HG03066 (cell line): Measurements from ENCODE around the gene CEP112.

Experiments
- ATAC-seq: cut with Tn5 transposase; IDR thresholded peaks from one replicate; pipeline ENCODE4 v1.9.1; 2021; ENCODE audit warnings: low read depth; ENCODE audit not compliant: unreplicated experiment

Gene CEP112

GRCh38 chr17:66211047-66211810 is 19.3 kb upstream of the CEP112 start:
- ATAC-seq: no peak

- no peak for ATAC-seq
These were observed 18.3 kb upstream of the CEP112 start for GRCh38 chr17:66210208-66210574.

- no peak for ATAC-seq
These were observed 16.0 kb upstream of the CEP112 start for GRCh38 chr17:66207936-66208335.

GRCh38 chr17:66203274-66204015 is 11.5 kb upstream of the CEP112 start:
- no peak for ATAC-seq

- no peak for ATAC-seq
These were observed 8.8 kb upstream of the CEP112 start for GRCh38 chr17:66200685-66201092.

- ATAC-seq: no peak
These were observed 6.3 kb upstream of the CEP112 start for GRCh38 chr17:66198242-66198641.

- ATAC-seq: no peak
These were observed 400 bp upstream of the CEP112 start for GRCh38 chr17:66192378-66192687.

DNA sequence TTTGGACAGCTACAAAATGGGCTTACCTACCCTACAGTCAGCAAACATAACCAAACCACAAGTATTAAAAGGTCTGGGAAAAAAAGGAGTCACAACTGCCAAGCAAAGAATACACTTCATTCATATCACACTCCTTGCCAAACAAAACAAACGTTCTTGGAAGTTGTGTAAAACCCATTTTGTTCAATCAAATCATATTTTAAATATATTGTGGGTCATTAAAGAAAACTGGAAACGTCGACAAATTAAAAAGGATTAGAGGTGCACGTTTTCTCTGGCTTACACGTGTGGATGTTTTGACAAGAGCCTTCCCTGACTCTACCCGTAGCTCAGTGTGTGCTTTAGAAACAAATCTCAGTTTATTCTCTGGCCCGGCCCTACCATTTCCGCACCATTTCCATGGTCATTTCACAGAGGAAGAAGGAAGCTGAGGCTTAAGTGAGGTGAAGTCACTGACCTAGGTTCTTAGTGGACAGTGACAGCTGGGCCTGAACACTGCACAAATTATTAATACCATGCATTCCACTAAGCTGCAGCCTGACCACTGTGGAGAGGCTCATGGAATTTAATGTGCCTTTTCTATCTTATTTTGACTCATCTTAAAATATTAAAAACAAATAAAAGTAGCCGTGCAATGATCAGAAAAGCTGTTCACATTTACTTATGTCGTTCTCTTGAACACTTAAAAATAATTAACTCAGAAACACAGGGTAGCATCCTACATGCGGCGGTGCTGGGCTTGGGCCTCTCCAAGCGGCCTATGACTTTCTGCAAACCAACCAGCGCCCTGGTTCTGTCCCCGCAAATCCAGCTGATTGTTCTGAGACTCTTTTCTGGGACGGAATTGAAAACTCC is 968 bp downstream of the CEP112 start:
- no peak for ATAC-seq

DNA sequence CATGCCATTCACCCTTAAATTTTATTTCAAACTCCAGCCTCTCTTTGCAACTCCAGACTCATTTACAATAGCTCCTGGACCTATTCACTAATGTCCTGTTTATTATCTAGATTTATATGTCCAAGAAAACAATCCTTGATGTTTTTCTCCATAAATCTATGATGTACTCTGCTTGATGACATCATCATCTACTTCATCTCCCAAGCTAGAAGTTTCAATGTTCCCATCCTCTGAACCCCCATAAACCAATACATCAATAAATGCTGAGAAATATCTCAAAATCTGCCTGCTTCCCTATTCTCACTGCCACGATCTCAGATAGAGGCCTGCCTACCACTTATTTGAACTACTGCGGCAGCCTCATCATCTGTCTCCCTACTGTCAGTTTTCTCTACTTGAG is 4.2 kb downstream of the CEP112 start:
- ATAC-seq: no peak

DNA sequence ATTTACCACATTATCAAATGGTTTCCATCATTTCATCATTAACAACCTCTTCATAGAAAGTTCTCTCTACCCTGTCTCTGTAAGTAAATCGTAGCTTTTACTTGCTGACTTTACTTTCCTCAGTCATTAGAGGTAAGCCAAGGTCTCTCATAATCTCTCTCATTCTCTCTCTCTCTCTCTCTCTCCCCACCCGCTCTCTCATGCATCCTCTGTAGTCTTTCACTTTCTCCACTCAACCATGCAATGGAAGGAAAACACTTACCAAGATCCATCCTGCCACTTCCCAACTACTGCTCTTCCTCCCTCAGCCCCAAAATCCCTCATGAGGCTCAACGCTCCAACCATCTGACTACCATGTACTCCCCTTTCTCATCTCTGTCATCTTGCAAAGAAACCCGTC is 6.1 kb downstream of the CEP112 start:
- no peak for ATAC-seq

GRCh38 chr17:66184392-66184791 is 7.5 kb downstream of the CEP112 start:
- no peak for ATAC-seq

GRCh38 chr17:66183529-66183928 is 8.4 kb downstream of the CEP112 start:
- ATAC-seq: no peak

DNA sequence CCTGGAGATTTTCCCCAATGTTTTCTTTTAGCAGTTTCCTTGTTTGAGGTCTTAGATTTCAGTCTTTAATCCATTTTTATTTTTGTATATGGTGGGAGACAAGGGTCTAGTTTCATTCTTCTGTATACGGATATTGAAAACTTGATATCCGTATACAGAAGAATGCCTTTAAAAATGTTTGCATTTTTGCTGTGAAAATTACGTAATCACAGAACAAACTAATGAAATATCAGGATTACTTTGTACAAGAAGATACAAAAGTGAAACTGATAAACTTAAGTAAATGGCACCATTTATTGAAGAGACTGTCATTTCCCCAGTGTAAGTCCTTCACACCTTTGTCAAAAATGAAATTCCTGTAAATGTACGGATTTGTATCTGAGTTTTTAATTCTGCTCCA is 13.3 kb downstream of the CEP112 start:
- ATAC-seq: no peak

- no peak for ATAC-seq
These were observed 14.9 kb downstream of the CEP112 start for GRCh38 chr17:66177048-66177447.

- no peak for ATAC-seq
These were observed 16.0 kb downstream of the CEP112 start for GRCh38 chr17:66175892-66176291.

DNA sequence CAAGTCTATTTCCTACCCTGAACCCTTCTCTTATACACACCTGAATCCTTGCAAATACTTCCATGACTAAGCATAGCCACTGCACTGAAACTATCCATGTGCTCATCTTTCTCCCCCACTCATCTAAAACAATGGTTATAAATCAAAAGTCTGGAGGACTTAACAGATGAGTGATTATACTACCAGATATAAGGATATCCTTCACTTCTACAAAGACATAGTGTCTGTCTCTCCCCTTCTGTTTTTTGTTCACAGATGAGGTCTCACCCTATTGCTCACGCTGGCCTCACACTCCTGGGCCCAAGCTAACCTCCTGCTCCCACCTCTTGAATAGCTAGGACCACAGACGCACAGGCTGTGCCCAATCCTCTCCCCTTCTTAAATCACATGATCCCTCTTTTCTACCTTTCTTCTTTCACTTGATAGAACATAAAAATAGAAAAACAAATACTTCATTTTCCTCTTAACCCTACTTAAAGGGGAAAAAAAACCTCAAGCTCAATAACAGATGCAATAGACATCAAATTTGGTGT is 19.2 kb downstream of the CEP112 start:
- ATAC-seq: no peak

DNA sequence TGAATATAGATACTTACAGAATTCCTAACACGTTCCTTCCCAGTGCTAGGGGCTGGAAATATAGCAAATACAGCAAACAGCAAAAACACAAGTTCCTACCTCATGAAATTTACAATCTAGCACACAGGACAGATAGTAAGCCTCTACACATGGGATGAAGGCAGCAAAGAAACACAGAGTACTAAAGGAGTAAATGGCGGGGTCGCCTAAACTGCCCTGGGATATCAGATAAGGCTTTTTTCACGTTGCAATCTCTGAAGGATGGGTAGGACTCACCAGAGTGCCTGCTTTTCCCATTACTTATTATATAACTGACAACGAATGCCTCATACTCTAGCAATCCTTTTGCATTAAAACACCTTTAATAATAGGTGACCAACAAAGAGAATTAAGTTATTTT is 19.8 kb downstream of the CEP112 start:
- ATAC-seq: no peak

DNA sequence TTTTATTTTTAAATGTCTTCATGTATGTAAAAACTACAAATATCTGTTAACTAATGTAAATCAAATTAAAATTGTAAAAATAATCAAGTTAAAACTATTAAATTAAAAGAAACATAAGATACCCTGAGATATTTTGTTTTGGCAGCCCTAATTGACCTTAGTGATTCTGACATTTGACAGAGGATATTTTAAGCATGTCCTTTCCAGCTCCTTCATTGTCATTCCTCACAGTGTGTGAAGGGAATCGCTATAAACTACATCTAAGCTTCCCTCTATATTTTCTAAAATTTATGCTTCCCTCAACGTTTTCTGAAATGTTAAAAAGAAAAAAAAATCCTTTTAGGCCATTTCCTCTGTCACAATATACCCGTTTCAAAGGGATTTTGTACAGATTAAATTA is 20.2 kb downstream of the CEP112 start:
- ATAC-seq: no peak

GRCh38 chr17:66171172-66171571 is 20.8 kb downstream of the CEP112 start:
- no peak for ATAC-seq

GRCh38 chr17:66169839-66170238 is 22.1 kb downstream of the CEP112 start:
- ATAC-seq: no peak

DNA sequence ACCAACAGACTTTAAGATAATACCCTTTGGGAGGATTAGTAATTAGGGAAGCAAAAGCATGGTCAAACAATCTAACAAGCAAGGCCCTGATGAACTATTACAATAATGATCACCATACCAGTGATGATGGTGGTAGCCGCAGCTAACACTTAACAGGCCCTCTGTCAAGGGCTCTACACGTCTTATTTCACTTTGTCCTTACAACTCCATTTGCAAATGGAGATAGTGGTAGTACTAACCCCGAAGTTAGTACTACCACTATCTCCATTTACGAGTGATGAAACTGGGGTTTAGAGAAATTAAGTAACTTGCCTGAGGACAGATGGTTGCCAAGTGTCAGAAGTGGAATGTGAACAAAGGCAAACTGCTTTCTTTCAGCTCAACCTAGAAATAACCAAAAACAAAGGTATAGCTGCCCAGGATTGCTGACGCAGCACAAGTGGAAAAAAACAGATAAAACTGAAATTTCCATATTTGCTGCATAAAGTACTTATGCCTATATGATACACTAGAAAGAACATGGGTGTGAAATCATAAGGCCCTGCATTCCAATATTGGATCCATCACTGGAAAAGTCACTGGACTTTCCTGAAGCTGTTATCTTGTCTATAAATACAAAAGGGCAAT is 24.6 kb downstream of the CEP112 start:
- no peak for ATAC-seq
